ENCODE results near the gene KAT2B.

- no peak for TF ChIP-seq CTCF (IDR thresholded peaks at IDR 0.05)
- TF ChIP-seq ZFX (IDR thresholded peaks at IDR 0.05; ENCODE audit: borderline replicate concordance), result no peak
Measured at GRCh38 chr3:20154078-20154477, 113.8 kb downstream of the KAT2B start.
